ENCODE measurements around the gene RTKN. TPM values are rescaled to one million over a fixed set of nuclear protein-coding genes. Genes with fewer than 3 reads are reported as not detected.
A peak's percentile ranks its signal among the peaks of the same experiment; 100 is the strongest.

Gene RTKN
- total and polyA plus RNA-seq, 9 of the 15 experiments (the other 6 are each of a cell fraction or from before 2014, with no cell fraction given): 0.14 to 6.9 (median 3.6) TPM

DNA sequence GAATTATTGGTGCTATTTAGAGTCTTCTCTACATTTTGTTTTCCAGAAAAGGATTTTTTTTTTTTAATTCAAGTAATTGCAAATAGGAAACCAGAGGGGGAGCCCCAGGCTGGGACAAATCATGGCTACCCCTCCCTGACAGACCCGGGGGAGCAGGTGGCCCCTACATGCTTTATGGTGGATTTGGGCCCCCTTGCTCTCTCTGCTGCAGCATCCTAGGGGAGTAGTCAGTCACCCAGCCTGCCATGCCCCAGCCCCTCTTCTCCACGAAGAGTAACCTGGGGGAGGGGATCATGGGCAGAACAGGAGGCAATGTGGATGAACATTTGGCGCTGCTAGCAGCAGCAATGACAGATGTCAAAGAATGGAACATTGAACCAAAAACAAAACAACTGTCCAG lies 25.0 kb downstream of the RTKN start:
- TF ChIP-seq, protein P1, sequence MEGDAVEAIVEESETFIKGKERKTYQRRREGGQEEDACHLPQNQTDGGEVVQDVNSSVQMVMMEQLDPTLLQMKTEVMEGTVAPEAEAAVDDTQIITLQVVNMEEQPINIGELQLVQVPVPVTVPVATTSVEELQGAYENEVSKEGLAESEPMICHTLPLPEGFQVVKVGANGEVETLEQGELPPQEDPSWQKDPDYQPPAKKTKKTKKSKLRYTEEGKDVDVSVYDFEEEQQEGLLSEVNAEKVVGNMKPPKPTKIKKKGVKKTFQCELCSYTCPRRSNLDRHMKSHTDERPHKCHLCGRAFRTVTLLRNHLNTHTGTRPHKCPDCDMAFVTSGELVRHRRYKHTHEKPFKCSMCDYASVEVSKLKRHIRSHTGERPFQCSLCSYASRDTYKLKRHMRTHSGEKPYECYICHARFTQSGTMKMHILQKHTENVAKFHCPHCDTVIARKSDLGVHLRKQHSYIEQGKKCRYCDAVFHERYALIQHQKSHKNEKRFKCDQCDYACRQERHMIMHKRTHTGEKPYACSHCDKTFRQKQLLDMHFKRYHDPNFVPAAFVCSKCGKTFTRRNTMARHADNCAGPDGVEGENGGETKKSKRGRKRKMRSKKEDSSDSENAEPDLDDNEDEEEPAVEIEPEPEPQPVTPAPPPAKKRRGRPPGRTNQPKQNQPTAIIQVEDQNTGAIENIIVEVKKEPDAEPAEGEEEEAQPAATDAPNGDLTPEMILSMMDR (IDR thresholded peaks at IDR 0.05 in 2 of 3, conservative IDR thresholded peaks at IDR 0.05 in 1 of 3; ENCODE audit: insufficient read depth in 2 of 3, low read depth in 1 of 3, low read length in 3 of 3): peak; percentile 41 to 60 (median 43); a peak in 4 of 6 replicates
- TF ChIP-seq, protein P2, sequence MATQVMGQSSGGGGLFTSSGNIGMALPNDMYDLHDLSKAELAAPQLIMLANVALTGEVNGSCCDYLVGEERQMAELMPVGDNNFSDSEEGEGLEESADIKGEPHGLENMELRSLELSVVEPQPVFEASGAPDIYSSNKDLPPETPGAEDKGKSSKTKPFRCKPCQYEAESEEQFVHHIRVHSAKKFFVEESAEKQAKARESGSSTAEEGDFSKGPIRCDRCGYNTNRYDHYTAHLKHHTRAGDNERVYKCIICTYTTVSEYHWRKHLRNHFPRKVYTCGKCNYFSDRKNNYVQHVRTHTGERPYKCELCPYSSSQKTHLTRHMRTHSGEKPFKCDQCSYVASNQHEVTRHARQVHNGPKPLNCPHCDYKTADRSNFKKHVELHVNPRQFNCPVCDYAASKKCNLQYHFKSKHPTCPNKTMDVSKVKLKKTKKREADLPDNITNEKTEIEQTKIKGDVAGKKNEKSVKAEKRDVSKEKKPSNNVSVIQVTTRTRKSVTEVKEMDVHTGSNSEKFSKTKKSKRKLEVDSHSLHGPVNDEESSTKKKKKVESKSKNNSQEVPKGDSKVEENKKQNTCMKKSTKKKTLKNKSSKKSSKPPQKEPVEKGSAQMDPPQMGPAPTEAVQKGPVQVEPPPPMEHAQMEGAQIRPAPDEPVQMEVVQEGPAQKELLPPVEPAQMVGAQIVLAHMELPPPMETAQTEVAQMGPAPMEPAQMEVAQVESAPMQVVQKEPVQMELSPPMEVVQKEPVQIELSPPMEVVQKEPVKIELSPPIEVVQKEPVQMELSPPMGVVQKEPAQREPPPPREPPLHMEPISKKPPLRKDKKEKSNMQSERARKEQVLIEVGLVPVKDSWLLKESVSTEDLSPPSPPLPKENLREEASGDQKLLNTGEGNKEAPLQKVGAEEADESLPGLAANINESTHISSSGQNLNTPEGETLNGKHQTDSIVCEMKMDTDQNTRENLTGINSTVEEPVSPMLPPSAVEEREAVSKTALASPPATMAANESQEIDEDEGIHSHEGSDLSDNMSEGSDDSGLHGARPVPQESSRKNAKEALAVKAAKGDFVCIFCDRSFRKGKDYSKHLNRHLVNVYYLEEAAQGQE (IDR thresholded peaks at IDR 0.05; ENCODE audit: borderline replicate concordance): peak; percentile 25; the same call in 1 of the 2 replicates
- TF ChIP-seq, protein P2 (CRISPR knock-in tag; IDR thresholded peaks at IDR 0.05; ENCODE audit: low read depth): no peak
- TF ChIP-seq POLR2H (tag; IDR thresholded peaks at IDR 0.05; ENCODE audit: low read depth) (no peak), ZFP1 (CRISPR knock-in tag; IDR thresholded peaks at IDR 0.05) (no peak), RAD21 (CRISPR knock-in tag; conservative IDR thresholded peaks at IDR 0.05 in 1 of 2, IDR thresholded peaks at IDR 0.05 in 1 of 2) (peak in 1 of 2 experiments; percentile 48; a peak in 2 of 4 replicates), ZNF384 (IDR thresholded peaks at IDR 0.05; ENCODE audit: low read depth, low read length) (peak; percentile 66; the same call in 1 of the 2 replicates)
- TF ChIP-seq, protein P3, sequence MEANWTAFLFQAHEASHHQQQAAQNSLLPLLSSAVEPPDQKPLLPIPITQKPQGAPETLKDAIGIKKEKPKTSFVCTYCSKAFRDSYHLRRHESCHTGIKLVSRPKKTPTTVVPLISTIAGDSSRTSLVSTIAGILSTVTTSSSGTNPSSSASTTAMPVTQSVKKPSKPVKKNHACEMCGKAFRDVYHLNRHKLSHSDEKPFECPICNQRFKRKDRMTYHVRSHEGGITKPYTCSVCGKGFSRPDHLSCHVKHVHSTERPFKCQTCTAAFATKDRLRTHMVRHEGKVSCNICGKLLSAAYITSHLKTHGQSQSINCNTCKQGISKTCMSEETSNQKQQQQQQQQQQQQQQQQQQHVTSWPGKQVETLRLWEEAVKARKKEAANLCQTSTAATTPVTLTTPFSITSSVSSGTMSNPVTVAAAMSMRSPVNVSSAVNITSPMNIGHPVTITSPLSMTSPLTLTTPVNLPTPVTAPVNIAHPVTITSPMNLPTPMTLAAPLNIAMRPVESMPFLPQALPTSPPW (CRISPR knock-in tag; IDR thresholded peaks at IDR 0.05): peak; percentile 62
- no peak overlapping the region for H3K9ac ChIP-seq (ENCODE audit: insufficient read depth in 1 of 2, low read depth in 2 of 2, low read length in 2 of 2)
- H3K79me2 ChIP-seq (ENCODE audit: control insufficient read depth, insufficient read depth, low read length): no peaks in the 10 kb centered on the region
- CTCF ChIA-PET (ENCODE audit: low intra/inter-chr PET ratio): interaction anchor here (0.6 kb wide), 1 partner anchor 58 kb away, joined by 3 read pairs; no protein-coding TSS in a partner anchor
- H3K4me3 ChIP-seq: no peak overlapping the region
- no peaks in the 10 kb centered on the region for H3K9me1 ChIP-seq (ENCODE audit: control insufficient read depth, insufficient read depth, low read length)
- WGBS (ENCODE audit: insufficient coverage, low coverage, missing lambda C conversion rate): 14% methylated on average over 3 of the region's 3 CpGs
- ATAC-seq (peak; percentile 16; the same call in 1 of the 3 replicates), DNase-seq (ENCODE audit: extremely low read depth in 1 of 4, low spot score in 3 of 4) (peak in 1 of 4 experiments; percentile 55), FAIRE-seq (no peak)
- H2AFZ ChIP-seq (ENCODE audit: low read depth, low read length): no peak overlapping the region
- no peaks in the 10 kb centered on the region for H4K20me1 ChIP-seq (replicated peaks; ENCODE audit: control insufficient read depth, insufficient read depth, low read length)
- peaks cover 5 to 37% of the 10 kb centered on the region in 2 experiments; a peak in 3 of 5 replicates for H3K4me1 ChIP-seq (replicated peaks in 1 of 2; ENCODE audit: control insufficient read depth in 2 of 2, insufficient read depth in 2 of 2, low read length in 2 of 2)
- intact Hi-C loops (cut with micrococcal nuclease): loop anchor here (1.0 kb wide), 1 partner anchor 116 kb away; no protein-coding TSS in a partner anchor
- peaks cover 4 to 24% of the 10 kb centered on the region in 2 experiments; a peak in 4 of 5 replicates for H3K27me3 ChIP-seq (ENCODE audit: control insufficient read depth in 2 of 2, insufficient read depth in 2 of 2, low read length in 2 of 2)
- POLR2A ChIA-PET: no interaction called here
- H3K27ac ChIP-seq (ENCODE audit: extremely low read depth, low read depth, low read length): no peak overlapping the region
- no peaks in the 10 kb centered on the region for H3K36me3 ChIP-seq (ENCODE audit: control insufficient read depth, insufficient read depth, low read length)
- no TSS peak for BruUV-seq (replicated peaks)
- no peak overlapping the region for H3K4me2 ChIP-seq (ENCODE audit: insufficient read depth, low read length)
- in situ Hi-C loops (cut with MboI): no loop called here
- no peaks in the 10 kb centered on the region for H3K9me3 ChIP-seq (replicated peaks; ENCODE audit: control insufficient read depth, insufficient read depth, low read depth, low read length)

All from K562 (cell line).